NCI-H460 (cell line): Measurements from ENCODE around the gene A3GALT2. TPM values are rescaled to one million over a fixed set of nuclear protein-coding genes. Genes with fewer than 3 reads are reported as not detected.

Experiments used
- DNase-seq: peaks from one replicate; pipeline ENCODE4 v3.0.0-alpha.2; 2016; ENCODE audit warnings: low read depth; ENCODE audit errors: extremely low read depth
- small RNA-seq, 2 experiments: library from RNA; depleted of rRNA; stranded (forward); fragments of <200 nt; gene quantifications; one replicate each; pipeline ENCODE3, GENCODE V24; 2014
- total RNA-seq: library from RNA; depleted of rRNA; stranded (reverse); fragments of >200 nt; shearing (Covaris generic); gene quantifications from 2 replicates; pipeline ENCODE4 v1.2.3, GENCODE V29; 2014; rRNA removed

The A3GALT2 gene
- total RNA-seq, 1 experiment from 2014 or later, result not detected

GRCh38 chr1:33258788-33259274 lies 62.1 kb downstream of the A3GALT2 start:
- no peak for DNase-seq

GRCh38 chr1:33257772-33258712 lies 62.9 kb downstream of the A3GALT2 start:
- DNase-seq, result no peak

- no peak for DNase-seq
Measured at GRCh38 chr1:33257207-33257771, 63.6 kb downstream of the A3GALT2 start.

Small RNA genes within 50 kb of the gene (small RNA-seq; reads per million reads assigned to genes)
- 0 to 0.23 reads per million in 2 experiments for gene RN7SKP16

Other genes starting within 250 kb of the A3GALT2 start
- gene AZIN2, start 239.9 kb downstream of the A3GALT2 start, total RNA-seq, result 1.6 and 2.4 TPM in 2 replicates
- 0.37 and 0.95 TPM in 2 replicates for gene TRIM62, start 139.1 kb downstream of the A3GALT2 start, total RNA-seq
- 1.1 and 2.5 TPM in 2 replicates for gene ZNF362, start 64.6 kb downstream of the A3GALT2 start, total RNA-seq
- gene PHC2, start 110.0 kb upstream of the A3GALT2 start, total RNA-seq, result 46.3 and 49.9 TPM in 2 replicates
- gene ZSCAN20, start 151.5 kb upstream of the A3GALT2 start, total RNA-seq, result 2.7 and 3.2 TPM in 2 replicates